ENCODE measurements around the gene DLGAP4.

DNA sequence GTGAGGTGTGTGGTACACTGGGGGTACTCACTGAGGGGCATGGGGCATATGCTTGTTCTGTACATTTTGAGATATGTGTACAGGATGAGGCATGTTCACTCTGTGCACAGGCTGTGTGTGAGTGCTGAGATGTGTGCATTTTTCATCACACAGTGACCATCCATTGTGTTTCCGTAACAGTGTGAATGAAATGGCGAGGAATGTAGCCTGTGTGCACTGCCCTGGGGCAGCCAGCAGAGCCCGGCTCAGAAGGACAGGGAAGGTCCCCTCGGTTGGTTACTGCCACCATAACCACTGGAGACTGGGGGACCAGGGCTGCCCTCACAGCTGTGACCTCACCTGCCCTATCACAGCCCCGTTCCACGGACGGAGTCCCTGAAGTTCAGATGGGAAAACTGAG, 129.0 kb downstream of the DLGAP4 start:
- no peak for TF ChIP-seq EZH2 (IDR thresholded peaks at IDR 0.05; ENCODE audit: insufficient read depth, poor library complexity, severe bottlenecking)
- TF ChIP-seq EZH2phosphoT487 (IDR thresholded peaks at IDR 0.05; ENCODE audit: insufficient read depth, low read depth), result no peak
